ENCODE data around the gene UNC93A. TPM values are rescaled to one million over a fixed set of nuclear protein-coding genes. Genes with fewer than 3 reads are reported as not detected.

UNC93A gene
- total RNA-seq, 1 experiment from 2014 or later = not detected

- H3K4me3 ChIP-seq (replicated peaks in 1 of 2; ENCODE audit: low read depth in 1 of 2, low read length in 2 of 2) = no peak overlapping the region
- TF ChIP-seq POLR2A (IDR thresholded peaks at IDR 0.05; ENCODE audit: borderline replicate concordance, extremely low read depth, insufficient read depth, insufficient read length) = no peak
- no peak for TF ChIP-seq EZH2phosphoT487 (IDR thresholded peaks at IDR 0.05; ENCODE audit: borderline replicate concordance)
- no peak for TF ChIP-seq REST (IDR thresholded peaks at IDR 0.05; ENCODE audit: low read depth)
- no peak for TF ChIP-seq CEBPB (IDR thresholded peaks at IDR 0.05; ENCODE audit: low read depth)
- no peak for TF ChIP-seq SRF (IDR thresholded peaks at IDR 0.05; ENCODE audit: low read depth)
- no peak overlapping the region for H3K27ac ChIP-seq (ENCODE audit: low read depth, low read length)
- DNase-seq (ENCODE audit: low read depth, low spot score) (no peak), ATAC-seq (no peak)
- H3K4me1 ChIP-seq (ENCODE audit: control insufficient read depth in 1 of 2, insufficient read depth in 2 of 2, low read length in 2 of 2) = peaks cover 0 to 13% of the 10 kb centered on the region in 2 experiments; a peak in 2 of 4 replicates
- ChIA-PET RAD21 (ENCODE audit: low non-redundant PET in 1 of 2, low total read pairs in 2 of 2, uncharacterized antibody in 2 of 2, unreplicated experiment in 2 of 2) (interaction anchor here in 1 of 2 experiments (0.9 kb wide), 1 partner anchor 21 kb away, joined by 4 read pairs; no protein-coding TSS in a partner anchor), CTCF (interaction anchor here (1.5 kb wide), 1 partner anchor 575 kb away, joined by 7 read pairs; no protein-coding TSS in a partner anchor), POLR2A (no interaction called here)
- no peaks in the 10 kb centered on the region for H4K20me1 ChIP-seq (ENCODE audit: insufficient read depth)
- no peaks in the 10 kb centered on the region for H3K9me2 ChIP-seq (ENCODE audit: insufficient read depth)
- peaks cover 12% of the 10 kb centered on the region for H3K27me3 ChIP-seq (ENCODE audit: insufficient read depth, low read length)
- H3K9ac ChIP-seq (ENCODE audit: low read length) = no peak overlapping the region
- H3K4me2 ChIP-seq (ENCODE audit: low read length) = no peak overlapping the region
- H3K36me3 ChIP-seq (ENCODE audit: control insufficient read depth in 1 of 2, insufficient read depth in 2 of 2, low read length in 2 of 2) = no peaks in the 10 kb centered on the region
- H3K9me3 ChIP-seq (ENCODE audit: control insufficient read depth in 1 of 2, insufficient read depth in 1 of 2, low read depth in 1 of 2, low read length in 2 of 2) = no peaks in the 10 kb centered on the region
- H2AFZ ChIP-seq (ENCODE audit: low read depth, low read length, poor library complexity, severe bottlenecking) = no peak overlapping the region
- no TSS peak for BruUV-seq (replicated peaks)
- intact Hi-C loops (cut with micrococcal nuclease) = no loop called here
- no peaks in the 10 kb centered on the region for H3K79me2 ChIP-seq (ENCODE audit: insufficient read depth, low read length)
These were observed 58.6 kb downstream of the UNC93A start for GRCh38 chr6:167349631-167350274.

Measured in HCT116 (cell line).